Activated CD8-positive, alpha-beta memory T cell treated with anti-CD3 and anti-CD28 coated beads, Interleukin-2, amount 50 U/mL, for 1 hour (primary cell): Measurements from ENCODE around the gene NR2F2.

Source experiments
- DNase-seq: peaks from one replicate; pipeline ENCODE4 v3.0.0-alpha.2; 2020; ENCODE audit errors: extremely low read depth

Gene NR2F2

DNA sequence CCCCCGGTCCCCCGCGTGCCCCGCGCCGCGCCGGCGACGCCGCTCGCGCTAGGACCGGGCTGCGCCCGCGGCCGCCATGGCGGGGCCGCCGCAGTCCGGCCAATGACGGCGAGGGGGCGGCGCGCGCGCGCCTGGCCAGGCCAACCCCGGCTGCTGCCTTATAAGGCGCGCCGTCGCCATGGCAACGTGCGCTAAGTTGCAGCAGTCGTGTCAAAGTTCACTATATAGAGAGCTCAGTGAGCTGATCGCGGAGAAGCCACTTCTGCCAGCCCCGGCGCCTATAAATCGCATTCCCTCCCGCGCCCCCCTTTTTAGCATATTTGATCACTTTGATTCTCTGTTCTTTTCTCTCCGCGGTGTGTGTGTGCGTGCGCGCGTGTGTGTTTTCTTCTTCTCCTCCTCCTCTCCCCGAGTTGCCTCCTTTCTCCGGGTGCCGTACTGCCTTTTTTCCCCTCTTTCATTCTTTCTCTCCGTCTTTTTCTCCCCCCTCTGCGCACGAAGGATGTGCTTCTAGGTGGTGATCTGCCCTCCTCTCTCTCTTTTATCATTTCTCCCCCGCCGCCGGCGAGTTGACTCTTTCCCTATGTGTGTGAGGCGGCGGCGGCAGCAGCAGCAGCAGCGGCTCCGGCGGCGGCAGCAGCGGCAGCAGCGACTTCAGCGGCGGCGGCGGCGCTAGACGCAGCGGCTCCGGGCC is at the start of gene NR2F2:
Gene NR2F2, plus strand, starts transcription at position 251 of the 694 bp plus-strand sequence. CDS start 1,406 bp downstream, outside the sequence.
- no peak for DNase-seq

- no peak for DNase-seq
These were observed 45.2 kb upstream of the NR2F2 start for GRCh38 chr15:96285305-96285704.

DNA sequence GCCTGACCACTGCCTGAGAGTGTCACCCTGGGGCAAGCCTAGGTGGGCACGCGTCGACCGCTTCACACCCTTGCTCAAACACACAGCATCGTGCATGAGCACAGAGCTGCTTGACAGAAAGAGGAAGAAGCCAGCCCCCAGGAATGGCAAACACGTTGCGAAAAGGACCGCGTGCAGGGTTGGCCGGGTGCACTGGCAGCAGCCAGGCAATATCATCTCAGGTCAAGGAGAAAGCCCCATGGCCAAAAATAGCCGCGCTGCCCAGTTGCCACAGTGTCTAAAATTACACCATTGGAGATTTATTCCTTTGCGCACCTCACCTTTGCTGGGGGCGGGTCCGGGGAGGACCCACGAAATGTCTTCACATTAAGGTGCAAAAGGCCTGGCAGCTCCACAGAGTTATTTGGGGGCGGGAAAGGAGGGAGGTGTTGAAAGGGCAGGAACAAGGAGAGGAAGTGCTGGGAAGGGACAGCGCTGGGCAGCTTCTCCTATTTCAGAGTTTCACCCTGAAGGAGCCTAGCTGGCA is 44.7 kb upstream of the NR2F2 start:
- no peak for DNase-seq

- DNase-seq, result no peak
These were observed 39.8 kb upstream of the NR2F2 start for GRCh38 chr15:96290679-96291078.

DNA sequence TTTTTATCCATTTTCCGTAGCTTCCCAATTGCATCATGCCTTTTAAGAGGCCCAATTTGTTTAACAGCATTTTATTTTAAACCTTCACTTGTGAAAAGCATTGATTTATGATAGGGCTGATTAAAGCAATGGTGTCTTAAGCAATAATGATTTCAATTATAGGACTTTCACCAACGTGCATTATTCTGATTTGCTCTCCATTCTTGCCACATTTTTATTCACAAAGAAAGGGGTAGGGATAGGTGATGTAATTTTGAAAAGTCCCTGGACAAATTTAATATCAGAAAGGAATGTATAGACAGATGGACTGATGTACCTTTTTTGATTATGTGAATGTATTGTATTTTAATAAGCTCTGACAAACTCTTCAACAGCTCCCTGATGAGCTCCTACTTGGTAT is 37.9 kb upstream of the NR2F2 start:
- no peak for DNase-seq

DNA sequence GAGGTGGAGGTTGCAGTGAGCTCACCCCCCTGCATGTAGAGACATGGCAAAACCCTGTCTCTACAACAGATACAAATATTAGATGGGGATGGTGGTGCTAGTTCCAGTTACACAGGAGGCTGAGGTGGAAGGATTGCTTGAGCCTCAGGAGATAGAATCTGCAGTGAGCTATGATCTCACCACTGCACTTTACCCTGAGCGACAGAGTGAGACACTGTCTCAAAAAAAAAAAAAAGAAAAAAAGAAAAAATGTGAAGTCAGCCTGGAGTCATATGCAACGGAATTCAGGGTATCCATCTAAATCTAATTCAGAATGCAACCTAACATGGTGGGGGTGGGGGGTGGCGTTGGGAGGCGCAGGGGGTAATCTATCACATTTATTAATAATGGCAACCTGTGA is 37.1 kb upstream of the NR2F2 start:
- no peak for DNase-seq

DNA sequence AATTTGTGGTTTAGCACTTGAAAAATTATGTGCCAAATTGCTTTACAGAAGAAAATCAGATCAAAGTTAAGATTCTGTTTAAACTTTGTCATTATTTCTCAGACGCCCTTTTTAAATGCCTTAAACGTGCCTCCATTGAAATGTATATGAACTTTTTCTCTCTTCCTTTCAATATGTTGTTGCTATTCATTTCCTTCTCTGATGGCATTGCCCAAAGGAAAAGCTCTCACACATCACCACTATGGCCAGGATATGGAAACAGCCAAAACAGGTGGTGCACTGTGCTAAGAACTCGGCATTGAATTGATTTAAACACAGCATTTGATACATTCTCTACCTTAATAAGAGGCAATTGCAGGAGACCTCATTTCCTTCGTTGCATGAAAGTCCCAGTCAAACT is 35.7 kb upstream of the NR2F2 start:
- no peak for DNase-seq

DNA sequence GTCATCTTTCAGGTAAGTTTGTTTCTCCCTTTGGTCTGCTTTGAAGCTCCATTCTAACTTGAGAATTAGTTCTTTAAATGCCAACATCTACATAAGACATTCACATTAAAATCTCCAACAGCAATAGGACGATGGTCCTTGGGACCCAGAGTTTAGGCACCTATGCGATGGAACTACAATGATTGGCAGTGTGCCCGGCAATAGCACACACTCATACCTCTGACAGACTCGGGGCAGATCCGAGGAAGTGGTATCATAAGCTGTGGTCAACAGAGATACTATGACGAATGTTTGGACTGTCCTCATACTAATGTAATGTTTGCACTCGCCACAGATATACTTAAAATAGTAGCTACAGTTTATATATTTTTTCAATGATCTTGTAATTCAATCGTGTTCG is 34.2 kb upstream of the NR2F2 start:
- no peak for DNase-seq

GRCh38 chr15:96297783-96298182 is 32.7 kb upstream of the NR2F2 start:
- no peak for DNase-seq

GRCh38 chr15:96298217-96298616 is 32.3 kb upstream of the NR2F2 start:
- DNase-seq, result no peak

GRCh38 chr15:96300836-96301235 is 29.7 kb upstream of the NR2F2 start:
- no peak for DNase-seq

DNA sequence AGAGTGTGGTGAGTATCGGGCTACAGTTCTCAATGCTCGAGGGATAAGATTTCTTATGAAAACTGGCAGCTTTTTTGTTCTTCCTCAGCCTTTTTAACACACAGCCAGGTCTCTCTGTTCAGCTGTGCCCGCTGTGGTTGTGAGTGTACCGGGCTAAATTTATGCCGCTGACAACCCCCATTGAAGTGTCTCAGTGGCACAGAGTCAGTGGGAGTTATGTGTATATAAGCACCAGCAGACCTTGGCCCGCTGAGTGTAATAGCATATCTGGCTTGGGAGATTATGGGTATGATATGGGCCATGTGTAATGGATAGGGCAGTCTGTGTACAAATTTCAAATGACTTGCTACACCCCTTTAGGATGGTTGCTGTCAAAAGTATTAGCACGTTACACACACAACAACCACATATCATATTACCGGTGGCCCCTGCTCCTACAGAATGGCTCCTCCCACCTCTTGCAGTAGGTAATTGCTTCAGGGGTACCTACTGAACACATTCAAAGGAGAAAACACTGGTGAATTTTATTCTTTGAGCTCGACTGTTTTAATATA is 26.9 kb upstream of the NR2F2 start:
- no peak for DNase-seq

DNA sequence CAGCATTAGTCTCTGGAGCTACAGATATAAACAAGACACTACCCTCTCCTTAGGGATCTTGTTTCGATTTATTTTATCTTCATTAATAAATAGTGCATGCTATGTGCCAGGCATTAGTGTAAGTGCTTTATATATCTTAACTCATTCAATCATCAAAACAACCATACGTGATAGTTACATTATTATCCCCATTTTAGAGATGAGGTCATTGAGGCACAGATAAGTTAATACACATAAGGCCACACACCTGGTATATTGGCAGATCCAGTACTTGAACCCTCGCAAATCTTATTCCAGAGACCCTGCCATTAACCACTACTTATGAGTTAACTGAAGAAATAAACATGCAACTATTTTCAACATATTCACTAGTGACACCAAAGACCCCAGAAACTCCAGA is 25.7 kb upstream of the NR2F2 start:
- no peak for DNase-seq

- DNase-seq, result no peak
These were observed 24.2 kb upstream of the NR2F2 start for GRCh38 chr15:96306321-96306720.

DNA sequence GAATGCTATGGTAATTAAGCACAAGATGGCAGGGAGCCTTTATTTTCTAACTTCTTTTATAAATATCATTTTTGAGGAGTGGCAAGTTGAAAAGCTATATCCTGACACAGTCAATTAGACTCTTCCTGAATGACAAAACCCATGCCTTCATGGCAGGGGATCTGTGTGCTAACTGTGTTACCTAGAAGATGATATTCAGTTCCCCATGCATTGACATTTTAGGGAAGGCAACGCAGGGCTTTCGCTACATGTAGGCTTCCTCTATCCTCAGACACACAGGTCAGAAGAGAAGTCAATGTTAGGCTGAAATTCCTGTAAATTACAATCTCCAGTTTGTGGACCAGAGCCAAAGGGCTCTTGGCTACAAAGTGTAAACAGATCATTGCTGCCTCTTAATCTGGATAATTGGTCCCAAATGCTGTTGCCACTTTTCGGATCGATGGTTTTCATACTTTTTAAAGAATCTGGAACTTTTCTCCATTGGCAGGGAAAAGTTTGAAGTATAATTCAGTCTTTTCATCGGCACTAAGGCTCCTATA is 22.6 kb upstream of the NR2F2 start:
- no peak for DNase-seq

DNA sequence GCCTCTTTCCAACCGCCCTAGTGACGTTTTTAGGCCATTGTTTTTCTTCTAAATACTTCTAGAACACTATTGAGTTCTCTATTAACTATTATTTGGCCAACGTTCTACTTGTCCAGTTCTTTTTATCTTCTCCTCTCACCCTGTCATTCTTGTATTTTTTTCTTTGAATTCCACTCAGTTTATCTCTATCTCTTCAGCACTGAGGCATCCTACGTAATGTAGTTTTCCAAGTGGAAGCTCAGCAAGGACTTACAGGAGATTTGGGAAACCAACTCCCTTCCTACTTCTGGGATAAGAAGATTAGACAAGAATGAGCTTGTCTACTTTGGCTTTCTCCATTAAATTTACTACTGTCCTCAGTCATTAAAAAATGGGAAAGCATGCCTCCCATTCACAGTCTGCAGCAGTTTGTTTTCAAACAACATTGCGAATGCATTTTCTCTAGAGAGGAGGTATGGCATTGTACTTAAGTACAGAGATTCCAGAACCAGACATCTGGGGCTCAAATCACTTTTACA is 21.3 kb upstream of the NR2F2 start:
- no peak for DNase-seq

DNA sequence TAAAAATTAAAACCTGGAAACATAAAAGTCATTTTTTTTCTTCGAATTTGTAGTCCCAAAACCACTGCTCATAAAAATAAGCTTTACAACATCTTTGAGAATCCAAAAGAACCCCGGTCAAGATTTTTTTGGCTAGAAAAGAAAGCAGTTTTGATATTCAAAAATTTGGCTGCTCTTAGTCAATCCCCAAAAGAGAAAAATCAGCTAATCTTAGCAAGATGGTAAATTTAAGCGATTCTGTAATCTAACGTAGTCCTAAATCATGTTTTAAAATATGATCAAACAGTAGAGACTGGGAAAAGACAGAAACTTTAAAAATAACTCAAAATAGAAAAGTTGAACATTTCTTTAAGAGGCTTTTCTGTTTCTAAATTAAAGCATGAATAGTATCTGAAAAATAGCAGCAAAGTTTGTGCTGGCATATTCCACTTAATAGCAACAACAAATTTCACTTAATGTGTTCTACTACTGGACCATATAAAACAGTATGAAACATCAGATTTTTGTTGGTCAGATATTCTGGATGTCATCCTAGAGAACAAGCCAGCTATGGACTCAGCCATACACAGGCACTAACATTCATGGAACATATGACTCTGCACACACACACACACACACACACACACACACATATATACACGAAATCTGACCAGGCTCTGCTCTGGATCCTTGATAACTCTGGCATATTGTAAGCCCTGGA is 19.1 kb upstream of the NR2F2 start:
- no peak for DNase-seq

- no peak for DNase-seq
These were observed 18.6 kb upstream of the NR2F2 start for GRCh38 chr15:96311956-96312294.

GRCh38 chr15:96312641-96313335 is 17.7 kb upstream of the NR2F2 start:
- DNase-seq, result no peak

DNA sequence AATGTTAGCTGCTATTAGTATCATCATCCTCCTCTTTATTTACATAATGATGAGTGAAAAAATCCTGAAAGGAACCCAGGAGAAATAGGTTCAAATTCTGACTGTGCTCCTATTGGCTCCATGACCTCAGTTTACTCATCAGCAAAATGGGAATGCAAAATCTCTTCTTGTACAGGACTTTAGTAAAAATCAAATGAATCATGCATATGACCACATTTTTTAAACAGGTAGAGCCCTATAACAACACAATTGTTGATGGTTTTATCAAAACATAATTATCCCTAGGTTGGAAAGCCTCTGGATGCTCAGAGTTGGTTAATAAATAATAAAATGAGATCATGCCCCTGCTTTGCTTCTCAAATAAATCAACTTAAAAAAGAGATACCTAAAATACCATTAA is 16.0 kb upstream of the NR2F2 start:
- DNase-seq, result no peak

GRCh38 chr15:96314963-96315362 is 15.5 kb upstream of the NR2F2 start:
- no peak for DNase-seq
